ENCODE results near the gene PRKAA2.

- TF ChIP-seq POLR2A (IDR thresholded peaks at IDR 0.05; ENCODE audit: low read depth, low read length) (no peak), POLR2AphosphoS5 (IDR thresholded peaks at IDR 0.05; ENCODE audit: low read depth, low read length) (no peak)
These were observed 18.7 kb downstream of the PRKAA2 start for GRCh38 chr1:56663846-56664245.
